Mesendoderm (in vitro differentiated cells): Measurements from ENCODE around the gene LRRFIP2.
"Not testable (repeated sequence)": the region's sequence is repeated elsewhere in the genome, so short reads cannot be mapped to it uniquely, and the experiment has no call there.

Experiments
- DNase-seq: peaks from one replicate; pipeline ENCODE4 v3.0.0; 2013
- H2AK5ac ChIP-seq: 2 replicates; pipeline ENCODE4 v1.6.1; 2013; ENCODE audit warnings: low read length, inconsistent platforms
- H2BK120ac ChIP-seq: 2 replicates; pipeline ENCODE4 v1.6.1; 2013; ENCODE audit warnings: low read depth, mild to moderate bottlenecking, low read length, moderate library complexity, mixed read lengths
- H2BK15ac ChIP-seq: replicated peaks from 2 replicates; pipeline ENCODE4 v1.6.1; 2013; ENCODE audit warnings: low read depth, mild to moderate bottlenecking, moderate library complexity
- H2BK5ac ChIP-seq: 2 replicates; pipeline ENCODE4 v1.6.1; 2013; ENCODE audit warnings: low read length, inconsistent platforms
- H3K18ac ChIP-seq: 2 replicates; pipeline ENCODE4 v1.6.1; 2013; ENCODE audit warnings: mild to moderate bottlenecking, low read length, mixed read lengths
- H3K23ac ChIP-seq: one replicate; pipeline ENCODE4 v1.6.1; 2013; ENCODE audit warnings: low read length
- H3K27ac ChIP-seq: 2 replicates; pipeline ENCODE4 v1.5.1; 2013; ENCODE audit warnings: low read depth, mild to moderate bottlenecking, inconsistent platforms, low read length, moderate library complexity
- H3K27me3 ChIP-seq: 2 replicates; pipeline ENCODE4 v1.6.1; 2013; ENCODE audit warnings: low read length, control low read depth, mild to moderate bottlenecking, inconsistent platforms; ENCODE audit not compliant: insufficient read depth, poor library complexity
- H3K36me3 ChIP-seq: 2 replicates; pipeline ENCODE4 v1.6.1; 2013; ENCODE audit warnings: low read length, inconsistent platforms; ENCODE audit not compliant: control insufficient read depth, insufficient read depth
- H3K4ac ChIP-seq: one replicate; pipeline ENCODE4 v1.6.1; 2013; ENCODE audit warnings: low read depth, mild to moderate bottlenecking, low read length, moderate library complexity
- H3K4me1 ChIP-seq: 2 replicates; pipeline ENCODE4 v1.6.1; 2013; ENCODE audit warnings: low read depth, low read length, inconsistent platforms; ENCODE audit not compliant: control insufficient read depth
- H3K4me2 ChIP-seq: 2 replicates; pipeline ENCODE4 v1.6.1; 2013; ENCODE audit warnings: low read length
- H3K4me3 ChIP-seq: 2 replicates; pipeline ENCODE4 v1.5.1; 2013; ENCODE audit warnings: mild to moderate bottlenecking, low read length
- H3K56ac ChIP-seq: one replicate; pipeline ENCODE4 v1.6.1; 2013; ENCODE audit warnings: low read length
- H3K79me1 ChIP-seq: 2 replicates; pipeline ENCODE4 v1.6.1; 2013; ENCODE audit warnings: low read length, inconsistent platforms
- H3K79me2 ChIP-seq: 2 replicates; pipeline ENCODE4 v1.6.1; 2013; ENCODE audit warnings: mild to moderate bottlenecking, low read length; ENCODE audit not compliant: control insufficient read depth, insufficient read depth
- H3K9ac ChIP-seq: 2 replicates; pipeline ENCODE4 v1.6.1; 2013; ENCODE audit warnings: low read length, inconsistent platforms
- H4K5ac ChIP-seq: one replicate; pipeline ENCODE4 v1.6.1; 2013; ENCODE audit warnings: low read length
- H4K8ac ChIP-seq: one replicate; pipeline ENCODE4 v1.6.1; 2013; ENCODE audit warnings: low read depth, mild to moderate bottlenecking, control low read depth, low read length, moderate library complexity
- WGBS: extraction: QIAGEN DNeasy Blood & Tissue Kit; methylation state at CpG from one replicate; pipeline ENCODE4 v1.1.7; 2013; ENCODE audit warnings: low lambda C conversion rate, missing lambda C conversion rate; ENCODE audit not compliant: insufficient coverage; ENCODE audit errors: extremely low coverage; 5-methylcytosine and 5-hydroxymethylcytosine counted together

Gene LRRFIP2

GRCh38 chr3:37126856-37127255 lies 47.5 kb downstream of the LRRFIP2 start:
- Histone ChIP-seq H3K27me3 (no peaks in the 10 kb centered on the region), H3K23ac (no peak overlapping the region), H3K18ac (no peak overlapping the region), H3K4me1 (no peaks in the 10 kb centered on the region), H3K79me2 (no peaks in the 10 kb centered on the region), H3K9ac (no peak overlapping the region), H3K36me3 (no peaks in the 10 kb centered on the region), H4K8ac (no peak overlapping the region), H3K4me3 (no peak overlapping the region), H3K4me2 (no peak overlapping the region), H2BK5ac (no peak overlapping the region), H2BK120ac (no peak overlapping the region), H4K5ac (no peak overlapping the region), H2BK15ac (no peak overlapping the region), H3K27ac (no peak overlapping the region), H3K4ac (no peak overlapping the region), H3K79me1 (no peaks in the 10 kb centered on the region), H2AK5ac (no peak overlapping the region), H3K56ac (no peak overlapping the region)
- DNase-seq: no peak

- Histone ChIP-seq H3K4me3 (no peak overlapping the region), H2AK5ac (no peak overlapping the region), H3K56ac (no peak overlapping the region), H3K27ac (no peak overlapping the region), H3K9ac (no peak overlapping the region), H4K5ac (no peak overlapping the region), H3K18ac (no peak overlapping the region), H2BK5ac (no peak overlapping the region), H3K4me1 (no peaks in the 10 kb centered on the region), H3K27me3 (no peaks in the 10 kb centered on the region), H3K79me2 (no peaks in the 10 kb centered on the region), H2BK120ac (no peak overlapping the region), H3K79me1 (no peaks in the 10 kb centered on the region), H3K4ac (no peak overlapping the region), H3K36me3 (no peaks in the 10 kb centered on the region), H2BK15ac (no peak overlapping the region), H4K8ac (no peak overlapping the region), H3K4me2 (no peak overlapping the region), H3K23ac (no peak overlapping the region)
- DNase-seq: no peak
- no CpG with 5 or more reads among the region's 1 CpG for WGBS
Observed at GRCh38 chr3:37125195-37126073, 48.9 kb downstream of the LRRFIP2 start.

- no peak overlapping the region for H3K23ac ChIP-seq
- H3K9ac ChIP-seq: no peak overlapping the region
- H3K18ac ChIP-seq: no peak overlapping the region
- H3K56ac ChIP-seq: no peak overlapping the region
- no peak overlapping the region for H4K8ac ChIP-seq
- H3K4ac ChIP-seq: no peak overlapping the region
- H2BK5ac ChIP-seq: no peak overlapping the region
- no peak overlapping the region for H3K4me2 ChIP-seq
- no peak overlapping the region for H4K5ac ChIP-seq
- no CpG with 5 or more reads among the region's 2 CpGs for WGBS
- no peak for DNase-seq
- no peak overlapping the region for H2BK15ac ChIP-seq
- H3K79me1 ChIP-seq: no peaks in the 10 kb centered on the region
- H2BK120ac ChIP-seq: no peak overlapping the region
- H3K4me3 ChIP-seq: no peak overlapping the region
- H3K27ac ChIP-seq: no peak overlapping the region
- H3K4me1 ChIP-seq: no peaks in the 10 kb centered on the region
- H3K36me3 ChIP-seq: no peaks in the 10 kb centered on the region
- H3K79me2 ChIP-seq: no peaks in the 10 kb centered on the region
- no peak overlapping the region for H2AK5ac ChIP-seq
- H3K27me3 ChIP-seq: no peaks in the 10 kb centered on the region
Observed at GRCh38 chr3:37124435-37124834, 49.9 kb downstream of the LRRFIP2 start.

- H3K79me1 ChIP-seq: no peaks in the 10 kb centered on the region
- H2BK5ac ChIP-seq: no peak overlapping the region
- no peak overlapping the region for H2AK5ac ChIP-seq
- no peaks in the 10 kb centered on the region for H3K4me1 ChIP-seq
- H2BK120ac ChIP-seq: no peak overlapping the region
- H3K4ac ChIP-seq: no peak overlapping the region
- no peaks in the 10 kb centered on the region for H3K36me3 ChIP-seq
- no peak overlapping the region for H4K8ac ChIP-seq
- no peak overlapping the region for H3K18ac ChIP-seq
- no CpG with 5 or more reads among the region's 7 CpGs for WGBS
- H3K4me3 ChIP-seq: no peak overlapping the region
- H4K5ac ChIP-seq: no peak overlapping the region
- no peaks in the 10 kb centered on the region for H3K79me2 ChIP-seq
- H3K9ac ChIP-seq: no peak overlapping the region
- DNase-seq: no peak
- H2BK15ac ChIP-seq: no peak overlapping the region
- no peak overlapping the region for H3K23ac ChIP-seq
- H3K27me3 ChIP-seq: no peaks in the 10 kb centered on the region
- H3K27ac ChIP-seq: no peak overlapping the region
- no peak overlapping the region for H3K4me2 ChIP-seq
- no peak overlapping the region for H3K56ac ChIP-seq
Observed at GRCh38 chr3:37123292-37123691, 51.1 kb downstream of the LRRFIP2 start.

GRCh38 chr3:37122069-37122468 lies 52.3 kb downstream of the LRRFIP2 start:
- H4K8ac ChIP-seq, H3K4ac ChIP-seq, H3K27ac ChIP-seq, H3K79me2 ChIP-seq, H2BK120ac ChIP-seq, H4K5ac ChIP-seq, H2BK15ac ChIP-seq, H3K27me3 ChIP-seq, H3K4me1 ChIP-seq, H3K56ac ChIP-seq, H2BK5ac ChIP-seq, H2AK5ac ChIP-seq, DNase-seq, H3K36me3 ChIP-seq, H3K4me3 ChIP-seq, H3K4me2 ChIP-seq, H3K23ac ChIP-seq, H3K18ac ChIP-seq, H3K9ac ChIP-seq, H3K79me1 ChIP-seq: not testable (repeated sequence)
- whole genome bisulfite sequencing: no CpG with 5 or more reads among the region's 6 CpGs

GRCh38 chr3:37118163-37118562 lies 56.2 kb downstream of the LRRFIP2 start:
- Histone ChIP-seq H3K79me2 (no peaks in the 10 kb centered on the region), H2BK5ac (no peak overlapping the region), H3K4me3 (no peak overlapping the region), H2BK15ac (no peak overlapping the region), H3K56ac (no peak overlapping the region), H3K18ac (no peak overlapping the region), H3K4me1 (no peaks in the 10 kb centered on the region), H3K36me3 (no peaks in the 10 kb centered on the region), H3K79me1 (no peaks in the 10 kb centered on the region), H3K27me3 (no peaks in the 10 kb centered on the region), H3K4me2 (no peak overlapping the region), H2BK120ac (no peak overlapping the region), H4K8ac (no peak overlapping the region), H4K5ac (no peak overlapping the region), H3K23ac (no peak overlapping the region), H3K4ac (no peak overlapping the region), H3K27ac (no peak overlapping the region), H3K9ac (no peak overlapping the region), H2AK5ac (no peak overlapping the region)
- no CpG with 5 or more reads among the region's 2 CpGs for WGBS
- no peak for DNase-seq
